Measurements from ENCODE around the gene PLEKHH1.
"Not testable (repeated sequence)": the region's sequence is repeated elsewhere in the genome, so short reads cannot be mapped to it uniquely, and the experiment has no call there.

Gene PLEKHH1

GRCh38 chr14:67538501-67538900 lies 5.4 kb downstream of the PLEKHH1 start:
- Histone ChIP-seq H3K4me1 (ENCODE audit: insufficient read depth, low read length) (peaks cover 31% of the 10 kb centered on the region; the same call in 1 of the 2 replicates), H3K4me3 (ENCODE audit: low read length) (no peak overlapping the region), H3K27me3 (ENCODE audit: insufficient read depth, low read length) (peaks cover 9% of the 10 kb centered on the region; the same call in 1 of the 2 replicates), H3K36me3 (ENCODE audit: insufficient read depth, low read depth, low read length) (peaks cover 5% of the 10 kb centered on the region), H3K27ac (ENCODE audit: low read length) (no peak overlapping the region), H3K9me3 (ENCODE audit: insufficient read depth, low read depth, low read length) (no peaks in the 10 kb centered on the region), H3K9ac (ENCODE audit: low read depth, low read length) (peak overlapping the region; percentile 41; the same call in 1 of the 2 replicates)

- H3K4me1 ChIP-seq (ENCODE audit: insufficient read depth, low read length), result peaks cover 27% of the 10 kb centered on the region; the same call in 1 of the 2 replicates
- H3K9ac ChIP-seq (ENCODE audit: low read depth, low read length), result peak overlapping the region; percentile 0; the same call in 1 of the 2 replicates
- H3K27ac ChIP-seq (ENCODE audit: low read length), result no peak overlapping the region
- H3K36me3 ChIP-seq (ENCODE audit: insufficient read depth, low read depth, low read length), result peaks cover 11% of the 10 kb centered on the region
- H3K9me3 ChIP-seq (ENCODE audit: insufficient read depth, low read depth, low read length), result no peaks in the 10 kb centered on the region
- no peak overlapping the region for H3K4me3 ChIP-seq (ENCODE audit: low read length)
- H3K27me3 ChIP-seq (ENCODE audit: insufficient read depth, low read length), result peaks cover 4% of the 10 kb centered on the region; the same call in 1 of the 2 replicates
Measured at GRCh38 chr14:67539116-67539515, 6.0 kb downstream of the PLEKHH1 start.

DNA sequence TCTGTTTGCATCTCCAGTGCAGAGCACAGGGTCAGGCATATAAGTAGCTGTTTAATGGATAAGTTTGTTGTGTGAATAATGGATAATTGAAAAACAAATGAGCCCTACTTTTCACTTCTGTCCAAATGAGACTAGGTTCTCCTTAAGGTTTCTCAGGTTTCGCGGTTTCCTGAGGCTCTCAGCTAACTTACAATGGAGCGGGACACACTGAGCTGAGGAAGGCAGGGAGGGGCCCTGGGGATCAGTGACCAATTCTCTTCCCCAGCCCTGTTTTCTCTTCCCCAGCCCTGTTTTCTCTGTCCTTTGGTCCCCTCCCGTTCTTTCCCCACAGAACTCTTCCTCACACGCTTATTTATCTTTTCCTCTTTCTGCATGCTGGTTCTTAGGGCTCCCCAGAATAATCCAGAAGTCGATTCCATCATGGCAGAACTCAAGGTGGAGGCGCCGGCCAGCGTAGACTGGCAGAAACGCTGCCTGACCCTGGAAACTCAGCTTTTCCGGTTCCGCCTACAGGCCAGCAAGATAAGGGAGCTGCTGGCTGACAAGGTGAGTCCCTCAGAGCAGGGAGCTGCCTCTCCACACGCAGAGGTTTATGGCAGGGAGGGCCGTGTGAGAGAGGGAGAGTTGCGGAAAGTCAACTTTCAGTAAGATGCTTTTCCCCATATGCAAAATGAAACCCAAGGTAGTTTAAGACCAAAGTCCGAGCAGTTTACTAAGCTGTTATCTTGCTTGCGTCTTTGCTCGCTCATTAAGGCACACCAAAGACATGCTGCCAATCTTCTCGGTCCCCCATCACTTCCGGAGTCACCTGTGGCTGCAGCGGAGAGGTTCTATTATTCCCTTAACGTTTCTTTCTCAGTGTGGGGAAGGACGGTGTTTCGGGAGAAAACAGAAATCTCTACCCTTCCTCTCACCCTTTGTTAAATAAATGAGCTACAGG lies 8.6 kb downstream of the PLEKHH1 start:
- peak overlapping the region; percentile 10 for H3K27ac ChIP-seq (ENCODE audit: low read length)
- no peaks in the 10 kb centered on the region for H3K27me3 ChIP-seq (ENCODE audit: insufficient read depth, low read length)
- H3K4me3 ChIP-seq (ENCODE audit: low read length), result peak overlapping the region; percentile 51; the same call in 1 of the 2 replicates
- peak overlapping the region; percentile 66; the same call in 1 of the 2 replicates for H3K9ac ChIP-seq (ENCODE audit: low read depth, low read length)
- H3K9me3 ChIP-seq (ENCODE audit: insufficient read depth, low read depth, low read length), result no peaks in the 10 kb centered on the region
- H3K4me1 ChIP-seq (ENCODE audit: insufficient read depth, low read length), result peaks cover 27% of the 10 kb centered on the region; the same call in 1 of the 2 replicates
- H3K36me3 ChIP-seq (ENCODE audit: insufficient read depth, low read depth, low read length), result peaks cover 27% of the 10 kb centered on the region

DNA sequence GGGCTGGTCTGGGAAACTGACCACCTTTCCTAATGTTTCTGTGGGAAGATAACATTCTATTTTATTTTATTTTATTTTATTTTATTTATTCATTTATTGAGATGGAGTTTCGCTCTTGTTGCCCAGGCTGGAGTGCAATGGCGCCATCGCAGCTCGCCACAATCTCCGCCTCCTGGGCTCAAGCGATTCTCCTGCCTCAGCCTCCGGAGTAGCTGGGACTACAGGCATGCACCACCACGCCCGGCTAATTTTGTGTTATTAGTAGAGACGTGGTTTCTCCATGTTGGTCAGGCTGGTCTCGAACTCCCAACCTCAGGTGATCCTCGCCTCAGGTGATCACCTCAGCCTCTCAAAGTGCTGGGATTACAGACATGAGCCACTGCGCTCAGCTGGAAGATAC lies 9.5 kb downstream of the PLEKHH1 start:
- H3K27me3 ChIP-seq (ENCODE audit: insufficient read depth, low read length); H3K9ac ChIP-seq (ENCODE audit: low read depth, low read length); H3K27ac ChIP-seq (ENCODE audit: low read length); H3K9me3 ChIP-seq (ENCODE audit: insufficient read depth, low read depth, low read length): not testable (repeated sequence)
- Histone ChIP-seq H3K36me3 (ENCODE audit: insufficient read depth, low read depth, low read length) (peaks cover 32% of the 10 kb centered on the region), H3K4me3 (ENCODE audit: low read length) (peak overlapping the region; percentile 51; the same call in 1 of the 2 replicates), H3K4me1 (ENCODE audit: insufficient read depth, low read length) (peaks cover 27% of the 10 kb centered on the region; the same call in 1 of the 2 replicates)

DNA sequence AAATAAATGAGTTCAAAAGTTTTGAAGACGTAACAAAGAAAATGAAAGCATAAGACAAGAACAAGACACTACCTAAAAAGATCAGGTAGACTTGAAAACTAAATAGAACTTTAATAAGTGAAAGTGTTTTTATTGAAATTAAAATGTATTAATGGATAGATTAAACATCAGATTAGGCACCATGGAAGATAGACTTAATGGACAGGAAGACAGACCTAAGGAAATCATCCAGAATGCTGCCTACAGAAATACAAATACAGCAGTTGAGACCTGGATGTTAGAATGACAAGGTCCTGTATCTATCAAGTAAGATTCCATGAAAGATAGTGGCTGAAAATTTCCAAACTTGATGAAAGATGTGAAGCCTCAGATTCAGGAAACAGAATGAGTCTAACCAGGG lies 11.5 kb downstream of the PLEKHH1 start:
- no peaks in the 10 kb centered on the region for H3K27me3 ChIP-seq (ENCODE audit: insufficient read depth, low read length)
- no peak overlapping the region for H3K4me3 ChIP-seq (ENCODE audit: low read length)

DNA sequence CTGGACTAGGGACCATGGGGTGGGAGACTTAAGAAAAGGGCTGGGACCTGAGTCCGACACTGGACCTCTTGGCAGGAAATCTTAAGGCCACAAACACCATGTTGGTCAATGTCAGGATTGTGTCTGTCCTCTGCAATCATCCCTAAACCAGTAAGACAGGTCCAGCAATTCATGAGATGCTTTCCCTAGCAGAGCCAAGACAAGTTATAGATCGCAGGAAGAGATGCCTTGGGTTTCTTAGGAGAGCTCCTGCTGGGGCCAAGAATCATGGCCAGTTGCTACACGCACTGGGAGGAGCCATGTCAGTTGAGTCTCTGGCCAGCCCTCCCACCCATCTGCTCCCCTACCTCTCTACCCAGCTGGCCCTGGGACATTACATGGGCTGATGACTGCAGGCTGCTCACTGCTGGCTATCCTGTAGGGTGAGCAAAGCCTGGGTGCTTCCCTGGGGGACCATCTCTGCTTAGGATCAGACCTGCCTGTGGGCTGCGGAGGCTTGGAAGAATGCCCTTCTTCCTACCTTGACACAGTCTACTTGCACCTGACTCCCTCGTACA lies 14.2 kb downstream of the PLEKHH1 start:
- H3K4me3 ChIP-seq (ENCODE audit: low read length), result no peak overlapping the region
- H3K4me1 ChIP-seq (ENCODE audit: insufficient read depth, low read length), result no peaks in the 10 kb centered on the region
- peaks cover 32% of the 10 kb centered on the region for H3K36me3 ChIP-seq (ENCODE audit: insufficient read depth, low read depth, low read length)
- no peak overlapping the region for H3K27ac ChIP-seq (ENCODE audit: low read length)
- H3K9me3 ChIP-seq (ENCODE audit: insufficient read depth, low read depth, low read length), result no peaks in the 10 kb centered on the region
- H3K9ac ChIP-seq (ENCODE audit: low read depth, low read length), result no peak overlapping the region
- no peaks in the 10 kb centered on the region for H3K27me3 ChIP-seq (ENCODE audit: insufficient read depth, low read length)

More for the DNA sequence above, 11.5 kb downstream of the PLEKHH1 start:
- no peak overlapping the region for H3K27ac ChIP-seq (ENCODE audit: low read length)
- H3K9me3 ChIP-seq (ENCODE audit: insufficient read depth, low read depth, low read length), result no peaks in the 10 kb centered on the region
- peaks cover 32% of the 10 kb centered on the region for H3K36me3 ChIP-seq (ENCODE audit: insufficient read depth, low read depth, low read length)
- peaks cover 14% of the 10 kb centered on the region; the same call in 1 of the 2 replicates for H3K4me1 ChIP-seq (ENCODE audit: insufficient read depth, low read length)
- no peak overlapping the region for H3K9ac ChIP-seq (ENCODE audit: low read depth, low read length)

- H3K9ac ChIP-seq (ENCODE audit: low read depth, low read length), result no peak overlapping the region
- H3K4me1 ChIP-seq (ENCODE audit: insufficient read depth, low read length), result no peaks in the 10 kb centered on the region
- H3K27ac ChIP-seq (ENCODE audit: low read length), result no peak overlapping the region
- H3K36me3 ChIP-seq (ENCODE audit: insufficient read depth, low read depth, low read length), result peaks cover 15% of the 10 kb centered on the region
- no peaks in the 10 kb centered on the region for H3K27me3 ChIP-seq (ENCODE audit: insufficient read depth, low read length)
- H3K9me3 ChIP-seq (ENCODE audit: insufficient read depth, low read depth, low read length), result no peaks in the 10 kb centered on the region
- H3K4me3 ChIP-seq (ENCODE audit: low read length), result no peak overlapping the region
Measured at GRCh38 chr14:67549734-67550133, 16.6 kb downstream of the PLEKHH1 start.

GRCh38 chr14:67551123-67551522 lies 18.0 kb downstream of the PLEKHH1 start:
- peaks cover 6% of the 10 kb centered on the region; the same call in 1 of the 2 replicates for H3K36me3 ChIP-seq (ENCODE audit: insufficient read depth, low read depth, low read length)
- no peak overlapping the region for H3K4me3 ChIP-seq (ENCODE audit: low read length)
- no peaks in the 10 kb centered on the region for H3K4me1 ChIP-seq (ENCODE audit: insufficient read depth, low read length)
- no peaks in the 10 kb centered on the region for H3K9me3 ChIP-seq (ENCODE audit: insufficient read depth, low read depth, low read length)
- no peaks in the 10 kb centered on the region for H3K27me3 ChIP-seq (ENCODE audit: insufficient read depth, low read length)
- no peak overlapping the region for H3K9ac ChIP-seq (ENCODE audit: low read depth, low read length)
- no peak overlapping the region for H3K27ac ChIP-seq (ENCODE audit: low read length)

- Histone ChIP-seq H3K36me3 (ENCODE audit: insufficient read depth, low read depth, low read length) (peaks cover 6% of the 10 kb centered on the region; the same call in 1 of the 2 replicates), H3K4me1 (ENCODE audit: insufficient read depth, low read length) (no peaks in the 10 kb centered on the region), H3K9ac (ENCODE audit: low read depth, low read length) (no peak overlapping the region), H3K9me3 (ENCODE audit: insufficient read depth, low read depth, low read length) (no peaks in the 10 kb centered on the region), H3K4me3 (ENCODE audit: low read length) (no peak overlapping the region), H3K27ac (ENCODE audit: low read length) (no peak overlapping the region), H3K27me3 (ENCODE audit: insufficient read depth, low read length) (no peaks in the 10 kb centered on the region)
Measured at GRCh38 chr14:67551940-67552339, 18.9 kb downstream of the PLEKHH1 start.

GRCh38 chr14:67553547-67553946 lies 20.5 kb downstream of the PLEKHH1 start:
- H3K9me3 ChIP-seq (ENCODE audit: insufficient read depth, low read depth, low read length), result no peaks in the 10 kb centered on the region
- no peak overlapping the region for H3K9ac ChIP-seq (ENCODE audit: low read depth, low read length)
- H3K27ac ChIP-seq (ENCODE audit: low read length), result no peak overlapping the region
- no peaks in the 10 kb centered on the region for H3K27me3 ChIP-seq (ENCODE audit: insufficient read depth, low read length)
- no peak overlapping the region for H3K4me3 ChIP-seq (ENCODE audit: low read length)
- peaks cover 14% of the 10 kb centered on the region; the same call in 1 of the 2 replicates for H3K36me3 ChIP-seq (ENCODE audit: insufficient read depth, low read depth, low read length)
- no peaks in the 10 kb centered on the region for H3K4me1 ChIP-seq (ENCODE audit: insufficient read depth, low read length)

GRCh38 chr14:67554341-67554740 lies 21.3 kb downstream of the PLEKHH1 start:
- no peak overlapping the region for H3K27ac ChIP-seq (ENCODE audit: low read length)
- H3K27me3 ChIP-seq (ENCODE audit: insufficient read depth, low read length), result no peaks in the 10 kb centered on the region
- H3K4me1 ChIP-seq (ENCODE audit: insufficient read depth, low read length), result no peaks in the 10 kb centered on the region
- no peak overlapping the region for H3K4me3 ChIP-seq (ENCODE audit: low read length)
- H3K36me3 ChIP-seq (ENCODE audit: insufficient read depth, low read depth, low read length), result peaks cover 17% of the 10 kb centered on the region; the same call in 1 of the 2 replicates
- no peak overlapping the region for H3K9ac ChIP-seq (ENCODE audit: low read depth, low read length)
- H3K9me3 ChIP-seq (ENCODE audit: insufficient read depth, low read depth, low read length), result no peaks in the 10 kb centered on the region

All from iPS-20b (cell line).